Muscle of leg (tissue), 11 donors: Measurements from ENCODE around the gene RABGAP1. TPM values are rescaled to one million over a fixed set of nuclear protein-coding genes. Genes with fewer than 3 reads are reported as not detected.

Experiments
- DNase-seq: peaks from one replicate; pipeline ENCODE4 v3.0.0; 2013
- H3K27ac ChIP-seq: one replicate; pipeline ENCODE4 v1.5.1; 2013; ENCODE audit warnings: mild to moderate bottlenecking, low read length, control low read depth
- H3K27me3 ChIP-seq: one replicate; pipeline ENCODE4 v1.6.1; 2013; ENCODE audit warnings: low read length; ENCODE audit not compliant: control insufficient read depth, insufficient read depth
- H3K36me3 ChIP-seq: one replicate; pipeline ENCODE4 v1.6.1; 2013; ENCODE audit warnings: low read length; ENCODE audit not compliant: control insufficient read depth, insufficient read depth
- H3K4me1 ChIP-seq: one replicate; pipeline ENCODE4 v1.6.1; 2013; ENCODE audit warnings: low read length; ENCODE audit not compliant: control insufficient read depth, insufficient read depth
- H3K4me3 ChIP-seq: one replicate; pipeline ENCODE4 v1.5.1; 2013; ENCODE audit warnings: low read length, control low read depth
- H3K9me3 ChIP-seq: replicated peaks from 2 replicates; pipeline ENCODE4 v1.6.1; 2013; ENCODE audit warnings: low read depth, low read length; ENCODE audit not compliant: control insufficient read depth
- WGBS: methylation state at CpG from one replicate; pipeline ENCODE4 v1.1.5; 2013; ENCODE audit warnings: missing lambda C conversion rate; ENCODE audit not compliant: insufficient coverage; 5-methylcytosine and 5-hydroxymethylcytosine counted together
- polyA plus RNA-seq, 8 donors: library from polyadenylated mRNA; unstranded; fragments of 120-200 nt; gene quantifications; one replicate each; pipeline versions ENCODE4 v1.2.1 to v1.2.3, GENCODE V29; 2013; ENCODE audit warnings: inconsistent platforms in 1 of 8, low replicate concordance in 1 of 8; ENCODE audit not compliant: insufficient read length in 8 of 8, insufficient read depth in 1 of 8
- total RNA-seq: library from RNA; stranded (reverse); fragments of 120-200 nt; gene quantifications from one replicate; pipeline ENCODE4 v1.2.4, GENCODE V29; 2013

RABGAP1 gene
- total and polyA plus RNA-seq, 9 donors = 29.6 to 40.5 (median 30.9) TPM

- Histone ChIP-seq H3K27me3 (no peaks in the 10 kb centered on the region), H3K36me3 (peaks cover 16% of the 10 kb centered on the region), H3K4me3 (no peak overlapping the region), H3K9me3 (no peaks in the 10 kb centered on the region), H3K27ac (peak overlapping the region; percentile 75), H3K4me1 (peaks cover 5% of the 10 kb centered on the region)
- DNase-seq = no peak
- 70% methylated on average over 3 of the region's 5 CpGs for WGBS
Observed at GRCh38 chr9:123073441-123073840, 132.6 kb downstream of the RABGAP1 start.

- peak overlapping the region; percentile 75 for H3K27ac ChIP-seq
- no peaks in the 10 kb centered on the region for H3K9me3 ChIP-seq
- no peaks in the 10 kb centered on the region for H3K27me3 ChIP-seq
- peaks cover 5% of the 10 kb centered on the region for H3K4me1 ChIP-seq
- H3K4me3 ChIP-seq = no peak overlapping the region
- no CpG with 5 or more reads among the region's 1 CpG for WGBS
- peak; percentile 72 for DNase-seq
- H3K36me3 ChIP-seq = peaks cover 18% of the 10 kb centered on the region
Observed at GRCh38 chr9:123073991-123074422, 133.2 kb downstream of the RABGAP1 start.

- peak; percentile 45 for DNase-seq
Observed at GRCh38 chr9:123074628-123075027, 133.8 kb downstream of the RABGAP1 start.

GRCh38 chr9:123080444-123080843 is 139.6 kb downstream of the RABGAP1 start:
- Histone ChIP-seq H3K27ac (no peak overlapping the region), H3K4me3 (no peak overlapping the region), H3K4me1 (no peaks in the 10 kb centered on the region), H3K27me3 (no peaks in the 10 kb centered on the region), H3K36me3 (peaks cover 46% of the 10 kb centered on the region), H3K9me3 (no peaks in the 10 kb centered on the region)
- WGBS = 100% methylated on average over 1 of the region's 3 CpGs
- DNase-seq = no peak

More at GRCh38 chr9:123074628-123075027, 133.8 kb downstream of the RABGAP1 start:
- Histone ChIP-seq H3K27ac (peak overlapping the region; percentile 75), H3K36me3 (peaks cover 22% of the 10 kb centered on the region), H3K4me1 (peaks cover 5% of the 10 kb centered on the region), H3K4me3 (no peak overlapping the region), H3K27me3 (no peaks in the 10 kb centered on the region), H3K9me3 (no peaks in the 10 kb centered on the region)
- 25% methylated on average over 1 of the region's 3 CpGs for WGBS

GRCh38 chr9:123081824-123082223 is 141.0 kb downstream of the RABGAP1 start:
- DNase-seq = peak; percentile 51
- H3K36me3 ChIP-seq = peaks cover 48% of the 10 kb centered on the region

GRCh38 chr9:123083680-123084079 is 142.9 kb downstream of the RABGAP1 start:
- no peak overlapping the region for H3K4me3 ChIP-seq
- WGBS = 95% methylated on average over 3 of the region's 6 CpGs
- H3K36me3 ChIP-seq = peaks cover 50% of the 10 kb centered on the region
- H3K27ac ChIP-seq = no peak overlapping the region
- DNase-seq = no peak
- no peaks in the 10 kb centered on the region for H3K27me3 ChIP-seq
- no peaks in the 10 kb centered on the region for H3K9me3 ChIP-seq
- H3K4me1 ChIP-seq = no peaks in the 10 kb centered on the region

More at GRCh38 chr9:123081824-123082223, 141.0 kb downstream of the RABGAP1 start:
- no CpG with 5 or more reads among the region's 2 CpGs for WGBS
- Histone ChIP-seq H3K27ac (no peak overlapping the region), H3K27me3 (no peaks in the 10 kb centered on the region), H3K4me3 (no peak overlapping the region), H3K4me1 (no peaks in the 10 kb centered on the region), H3K9me3 (no peaks in the 10 kb centered on the region)

GRCh38 chr9:123084256-123084655 is 143.4 kb downstream of the RABGAP1 start:
- H3K27me3 ChIP-seq = no peaks in the 10 kb centered on the region
- WGBS = 78% methylated on average over 1 of the region's 1 CpG
- no peak overlapping the region for H3K27ac ChIP-seq
- peaks cover 52% of the 10 kb centered on the region for H3K36me3 ChIP-seq
- no peaks in the 10 kb centered on the region for H3K4me1 ChIP-seq
- H3K9me3 ChIP-seq = no peaks in the 10 kb centered on the region
- H3K4me3 ChIP-seq = no peak overlapping the region
- DNase-seq = no peak

- Histone ChIP-seq H3K27me3 (no peaks in the 10 kb centered on the region), H3K4me1 (no peaks in the 10 kb centered on the region), H3K4me3 (no peak overlapping the region), H3K27ac (no peak overlapping the region), H3K9me3 (no peaks in the 10 kb centered on the region), H3K36me3 (peaks cover 42% of the 10 kb centered on the region)
- WGBS = 66% methylated on average over 2 of the region's 2 CpGs
- no peak for DNase-seq
Observed at GRCh38 chr9:123085916-123086315, 145.1 kb downstream of the RABGAP1 start.

GRCh38 chr9:123087359-123087888 is 146.6 kb downstream of the RABGAP1 start:
- Histone ChIP-seq H3K27me3 (no peaks in the 10 kb centered on the region), H3K4me1 (no peaks in the 10 kb centered on the region), H3K4me3 (no peak overlapping the region), H3K27ac (no peak overlapping the region), H3K9me3 (no peaks in the 10 kb centered on the region), H3K36me3 (peaks cover 43% of the 10 kb centered on the region)
- no peak for DNase-seq
- no CpG with 5 or more reads among the region's 4 CpGs for WGBS

- WGBS = no CpG with 5 or more reads among the region's 1 CpG
- Histone ChIP-seq H3K36me3 (peaks cover 52% of the 10 kb centered on the region), H3K9me3 (no peaks in the 10 kb centered on the region), H3K4me3 (no peak overlapping the region), H3K27ac (no peak overlapping the region), H3K27me3 (no peaks in the 10 kb centered on the region), H3K4me1 (no peaks in the 10 kb centered on the region)
- no peak for DNase-seq
Observed at GRCh38 chr9:123089040-123089439, 148.2 kb downstream of the RABGAP1 start.

- no peak for DNase-seq
- H3K4me1 ChIP-seq = no peaks in the 10 kb centered on the region
- no peaks in the 10 kb centered on the region for H3K9me3 ChIP-seq
- H3K27ac ChIP-seq = no peak overlapping the region
- no peak overlapping the region for H3K4me3 ChIP-seq
- 90% methylated on average over 4 of the region's 5 CpGs for WGBS
- H3K27me3 ChIP-seq = no peaks in the 10 kb centered on the region
- peaks cover 47% of the 10 kb centered on the region for H3K36me3 ChIP-seq
Observed at GRCh38 chr9:123089790-123090189, 149.0 kb downstream of the RABGAP1 start.
